ENCODE results near the gene TAOK1.

TAOK1 gene

GRCh38 chr17:29571883-29572681, 181.9 kb downstream of the TAOK1 start:
- DNase-seq, result no peak

- no peak for DNase-seq
These were observed 182.8 kb downstream of the TAOK1 start for GRCh38 chr17:29572691-29573557.

DNA sequence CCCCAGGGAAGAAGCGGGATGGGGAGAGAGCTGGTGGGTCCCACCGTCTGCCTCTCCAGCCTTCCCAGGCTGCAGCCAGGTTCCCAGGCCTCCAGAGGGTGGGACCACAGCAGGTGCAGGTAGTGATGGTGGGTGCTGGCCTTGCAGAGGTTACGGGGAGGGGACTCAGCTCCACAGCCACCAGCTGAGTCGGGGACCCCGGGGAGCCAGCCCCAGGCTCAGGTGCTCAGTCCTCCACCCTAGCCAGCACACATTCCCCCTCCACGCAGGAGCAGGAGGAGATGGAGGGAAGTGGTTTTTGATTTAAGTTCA, 183.4 kb downstream of the TAOK1 start:
- DNase-seq, result no peak

DNA sequence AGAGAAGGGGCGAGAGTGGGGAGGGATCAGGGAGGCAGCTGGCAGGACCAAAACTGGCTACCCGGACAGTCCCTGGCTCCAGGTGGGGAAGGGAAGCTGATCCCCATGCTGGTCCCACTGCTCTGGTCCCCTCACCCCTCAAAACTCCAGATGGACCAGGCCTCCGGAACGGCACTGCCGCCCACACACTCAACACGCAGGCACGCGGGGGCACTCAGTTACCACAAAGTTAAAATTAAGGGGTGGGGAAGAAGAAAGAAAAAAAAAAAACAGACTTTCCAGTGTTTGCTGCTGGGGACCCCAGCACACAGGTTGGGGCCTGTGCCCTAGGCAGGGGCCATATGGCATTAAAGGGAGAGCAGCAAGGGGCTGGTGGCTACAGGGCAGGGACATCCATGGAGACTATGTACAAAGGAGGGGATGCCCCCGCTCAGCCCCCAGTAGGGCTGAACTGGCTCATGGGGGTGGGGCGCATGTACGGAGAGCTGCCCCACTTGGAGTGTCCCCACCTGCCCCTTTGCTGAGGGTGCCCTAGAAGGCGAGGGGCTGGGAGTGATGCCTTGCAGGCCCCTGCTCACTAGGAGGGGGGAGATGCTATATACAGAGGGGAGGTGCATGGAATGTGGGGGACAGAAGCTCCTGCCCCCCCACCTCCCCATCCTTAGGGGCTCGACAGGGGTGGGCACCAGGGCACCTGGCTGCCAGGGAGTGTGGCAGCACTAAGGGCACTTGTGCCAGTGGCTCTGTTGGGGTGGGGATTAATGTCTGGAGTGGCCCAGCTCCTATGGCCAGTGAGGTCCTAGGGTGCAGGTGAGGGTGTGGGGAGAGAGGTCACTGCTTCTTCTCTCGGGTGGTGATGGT, 183.9 kb downstream of the TAOK1 start:
- no peak for DNase-seq

GRCh38 chr17:29574732-29575510, 184.8 kb downstream of the TAOK1 start:
- no peak for DNase-seq

GRCh38 chr17:29575511-29576213, 185.5 kb downstream of the TAOK1 start:
- DNase-seq, result no peak

- no peak for DNase-seq
These were observed 186.2 kb downstream of the TAOK1 start for GRCh38 chr17:29576214-29577000.

DNA sequence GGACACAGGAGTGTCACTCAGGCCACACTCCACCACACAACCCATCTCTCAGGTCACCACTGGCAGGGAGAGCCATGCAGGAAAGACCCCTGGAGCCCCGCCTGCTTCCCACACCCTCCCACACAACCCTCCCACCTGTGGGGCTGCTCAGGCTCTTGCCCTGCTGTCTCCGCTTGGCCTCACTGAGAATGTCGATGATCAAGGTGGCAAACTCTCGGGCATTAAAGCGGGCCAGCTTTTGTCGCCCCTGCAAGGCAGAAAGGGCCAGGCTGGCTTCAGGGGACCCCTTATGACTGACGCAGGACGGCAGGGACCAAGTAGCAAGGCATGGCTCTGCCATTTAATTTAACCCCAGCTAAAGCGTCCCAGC, 186.8 kb downstream of the TAOK1 start:
- DNase-seq, result no peak

GRCh38 chr17:29577385-29578211, 187.4 kb downstream of the TAOK1 start:
- no peak for DNase-seq

DNA sequence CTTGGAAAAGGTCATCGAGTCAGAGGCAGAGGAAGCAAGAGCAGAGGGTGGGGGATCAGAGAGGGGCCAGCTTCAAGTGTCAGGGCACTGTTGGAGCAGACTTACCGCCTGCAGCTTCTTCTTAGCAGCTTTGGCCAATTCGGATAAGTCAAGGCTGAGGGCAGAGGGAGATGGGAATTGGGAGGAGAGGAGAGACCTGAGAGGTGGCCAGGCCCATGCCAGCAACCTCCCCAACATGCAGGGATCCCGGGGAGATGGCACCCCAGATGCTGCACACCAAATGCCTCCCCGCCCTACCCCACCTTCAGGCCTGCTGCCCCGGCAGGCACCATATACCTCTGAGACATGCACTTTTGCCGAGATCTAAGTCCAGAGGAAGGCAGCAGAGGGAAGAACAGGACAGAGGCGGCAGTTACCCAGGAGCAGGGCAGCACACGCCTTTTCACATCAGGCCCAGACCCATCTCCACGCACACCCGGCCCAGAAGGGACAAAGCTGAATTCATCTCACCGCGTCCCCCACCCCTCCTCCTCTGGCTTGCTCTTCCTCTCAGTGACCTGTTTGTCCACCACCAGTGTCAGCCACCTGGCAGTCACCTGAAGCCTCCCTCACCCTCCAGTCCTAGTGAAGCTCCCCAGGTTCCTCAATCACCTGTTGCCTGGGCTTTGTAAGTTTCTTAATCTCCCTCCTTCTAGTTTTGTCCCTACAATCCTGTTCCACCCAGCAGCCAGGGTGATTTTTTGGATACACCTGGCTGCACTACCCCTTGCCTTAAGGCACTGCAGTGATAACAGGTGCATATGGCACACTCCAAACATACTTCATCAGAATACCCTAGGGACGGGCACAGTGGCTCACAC, 188.7 kb downstream of the TAOK1 start:
- no peak for DNase-seq

DNA sequence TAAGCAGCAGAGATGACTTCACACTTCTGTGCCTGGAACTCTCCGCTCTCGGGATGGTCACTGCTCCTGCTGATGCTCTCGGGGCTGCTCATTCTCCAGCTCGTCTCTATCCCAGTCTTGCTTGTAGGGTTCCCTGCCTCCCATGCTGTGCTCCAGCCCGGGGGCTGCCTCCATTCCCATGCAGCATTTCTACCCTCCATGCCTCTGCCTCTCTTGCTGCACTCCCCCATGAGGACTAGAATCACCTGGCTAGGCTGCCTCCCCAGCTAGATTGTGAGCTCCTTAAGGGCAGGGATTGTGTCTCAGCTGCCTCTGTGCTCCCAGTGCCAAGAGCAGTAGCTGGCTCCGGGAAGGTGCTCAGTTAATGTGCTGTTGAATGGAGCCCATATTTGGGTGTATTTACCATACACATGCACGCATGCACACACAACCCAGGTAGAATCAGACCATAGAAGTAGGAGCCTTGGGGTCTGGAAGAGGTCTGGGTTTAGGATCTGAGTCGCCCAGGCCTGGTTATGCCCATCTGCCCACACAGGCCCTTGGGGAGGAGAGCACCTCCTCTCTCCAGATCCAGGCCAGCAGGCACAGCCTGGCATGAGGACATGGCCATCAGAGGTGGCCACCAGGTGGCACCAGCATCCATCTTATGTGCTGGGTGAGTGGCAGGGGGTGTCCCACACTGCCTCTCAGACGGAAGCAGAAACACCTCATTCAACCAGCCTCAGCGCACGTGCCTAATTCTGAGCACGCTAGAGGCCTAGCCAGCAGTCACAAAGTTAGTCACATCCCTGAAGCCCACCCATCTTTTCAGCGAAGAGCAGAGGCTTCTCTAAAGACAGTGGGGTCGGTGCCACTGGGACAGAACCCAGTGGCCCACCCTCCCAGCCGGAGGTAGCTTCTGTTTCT, 190.0 kb downstream of the TAOK1 start:
- DNase-seq, result peak; percentile 54

DNA sequence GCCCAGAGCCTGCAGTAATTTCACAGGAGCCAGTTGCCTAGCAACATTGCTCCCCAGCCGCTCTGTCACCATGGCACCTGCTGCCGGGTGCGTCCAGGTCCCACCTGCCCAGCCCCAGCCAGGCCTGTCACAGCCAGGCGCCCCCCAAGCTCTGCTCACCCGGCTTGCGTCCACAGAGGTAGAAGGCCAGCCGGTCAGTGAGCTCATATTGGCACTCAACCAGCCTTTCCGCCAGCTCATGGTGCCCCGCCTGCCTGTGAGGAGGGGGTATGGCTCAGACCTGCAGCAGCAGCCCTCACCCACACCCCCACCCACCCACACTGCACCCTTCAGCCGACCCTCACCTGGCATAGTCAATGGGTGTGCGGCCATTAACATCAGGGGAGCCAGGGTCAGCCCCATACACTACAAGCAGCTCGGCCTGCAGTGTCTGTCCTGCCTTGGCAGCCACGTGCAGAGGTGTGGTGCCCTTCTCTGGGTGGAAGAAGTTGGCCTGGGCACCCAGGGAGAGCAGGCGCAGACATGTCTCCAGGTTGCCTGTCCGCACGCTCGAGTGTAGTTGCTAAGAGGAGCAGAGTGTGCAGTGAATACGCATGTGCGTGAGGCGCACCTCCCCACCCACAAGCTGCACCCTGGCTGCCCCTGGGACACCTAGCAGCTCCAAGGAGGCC, 191.6 kb downstream of the TAOK1 start:
- DNase-seq, result peak; percentile 47

GRCh38 chr17:29582254-29582765, 192.1 kb downstream of the TAOK1 start:
- no peak for DNase-seq

- DNase-seq, result no peak
These were observed 192.6 kb downstream of the TAOK1 start for GRCh38 chr17:29582772-29583171.

DNA sequence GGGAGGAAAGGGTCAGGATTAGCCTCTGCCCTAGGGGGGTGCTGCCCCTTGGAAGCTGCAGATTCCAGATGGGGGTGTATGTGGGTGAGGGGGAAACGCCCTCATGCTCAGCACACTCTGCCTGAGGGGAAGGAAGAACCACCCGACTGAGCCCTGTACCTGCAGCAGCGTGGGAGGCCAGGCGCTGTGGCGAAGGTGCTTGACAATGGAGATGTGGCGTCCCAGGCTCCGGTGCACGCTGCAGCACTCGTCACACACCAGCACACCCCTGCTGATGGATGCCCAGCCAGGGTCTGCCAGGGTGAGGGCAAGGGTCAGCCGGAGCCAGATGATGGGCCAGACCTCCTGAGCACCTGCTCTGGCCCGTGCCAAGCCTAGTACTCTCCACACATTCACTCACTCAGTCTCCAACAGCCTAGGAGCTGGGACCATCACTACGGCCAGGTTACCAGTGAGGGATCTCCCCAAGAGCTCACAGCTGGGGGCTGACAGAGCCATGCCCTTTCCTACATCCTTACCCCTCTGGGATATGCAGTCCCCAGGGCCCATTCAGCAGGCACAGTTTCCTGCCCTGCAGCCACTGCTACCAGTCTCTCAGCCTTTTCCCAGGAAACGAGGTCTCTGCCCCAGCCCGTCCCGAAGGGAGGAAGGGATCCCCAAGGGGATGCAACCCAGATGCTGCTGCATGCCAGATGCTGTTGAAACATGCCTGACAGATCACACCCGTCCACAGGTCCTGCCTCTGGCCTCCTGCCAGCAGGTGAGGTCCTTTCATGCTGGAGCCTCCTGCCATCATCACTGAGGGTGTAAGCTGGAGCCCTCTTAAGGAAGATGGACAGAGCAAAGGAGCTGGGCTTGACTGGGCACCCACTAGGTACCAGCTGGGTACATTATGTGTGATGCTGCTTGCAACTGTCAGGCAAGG, 193.4 kb downstream of the TAOK1 start:
- peak; percentile 58 for DNase-seq

Measured in NCI-H1105 treated with DMSO at 0.1 percent for 48 hours (cell line).